Inflammatory macrophage treated with lipopolysaccharide for 4 hours (primary cell): Measurements from ENCODE around the gene DLGAP4.

Experiments used
- DNase-seq: peaks from one replicate; pipeline ENCODE4 v3.0.0-alpha.2; 2020

Gene DLGAP4

DNA sequence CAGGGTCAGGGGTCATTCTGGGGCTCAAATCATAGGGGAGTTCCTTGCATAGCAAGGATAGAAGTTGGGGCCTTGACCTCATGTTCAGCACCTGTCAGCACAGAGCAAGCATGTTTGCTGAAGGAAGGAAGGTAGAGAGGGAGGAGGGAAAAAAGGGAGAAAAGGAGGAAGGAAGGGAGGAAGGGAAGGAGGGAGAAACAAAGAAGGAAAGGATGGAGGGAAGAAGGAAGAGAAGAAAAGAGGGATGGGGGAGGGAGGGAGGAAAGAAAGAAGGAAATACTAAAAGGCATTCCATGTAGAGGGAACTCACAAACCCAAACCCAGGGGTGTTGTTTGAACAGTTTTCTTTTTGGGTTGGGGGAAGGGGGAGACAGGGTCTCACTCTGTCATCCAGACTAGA, 80.1 kb downstream of the DLGAP4 start:
- DNase-seq: no peak

DNA sequence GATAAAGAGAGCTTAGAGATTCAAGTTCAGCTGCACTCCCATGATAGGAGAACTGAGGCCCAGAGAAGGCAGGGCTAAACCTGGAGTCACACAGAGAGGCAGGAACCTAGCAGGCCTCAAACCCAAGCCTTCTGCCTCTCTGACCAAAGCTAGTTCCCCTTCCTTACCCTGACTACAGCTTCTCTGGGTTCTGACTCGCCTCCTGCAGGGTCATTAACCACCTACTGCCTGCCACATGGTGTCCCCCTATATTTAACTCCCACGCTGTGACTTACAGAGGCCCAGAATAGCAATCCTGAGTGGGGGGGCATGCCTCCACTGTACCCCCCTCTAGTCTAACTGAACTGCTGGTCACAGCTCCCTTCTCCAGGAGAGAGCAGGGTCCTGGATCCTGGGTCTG, 84.1 kb downstream of the DLGAP4 start:
- DNase-seq: no peak

DNA sequence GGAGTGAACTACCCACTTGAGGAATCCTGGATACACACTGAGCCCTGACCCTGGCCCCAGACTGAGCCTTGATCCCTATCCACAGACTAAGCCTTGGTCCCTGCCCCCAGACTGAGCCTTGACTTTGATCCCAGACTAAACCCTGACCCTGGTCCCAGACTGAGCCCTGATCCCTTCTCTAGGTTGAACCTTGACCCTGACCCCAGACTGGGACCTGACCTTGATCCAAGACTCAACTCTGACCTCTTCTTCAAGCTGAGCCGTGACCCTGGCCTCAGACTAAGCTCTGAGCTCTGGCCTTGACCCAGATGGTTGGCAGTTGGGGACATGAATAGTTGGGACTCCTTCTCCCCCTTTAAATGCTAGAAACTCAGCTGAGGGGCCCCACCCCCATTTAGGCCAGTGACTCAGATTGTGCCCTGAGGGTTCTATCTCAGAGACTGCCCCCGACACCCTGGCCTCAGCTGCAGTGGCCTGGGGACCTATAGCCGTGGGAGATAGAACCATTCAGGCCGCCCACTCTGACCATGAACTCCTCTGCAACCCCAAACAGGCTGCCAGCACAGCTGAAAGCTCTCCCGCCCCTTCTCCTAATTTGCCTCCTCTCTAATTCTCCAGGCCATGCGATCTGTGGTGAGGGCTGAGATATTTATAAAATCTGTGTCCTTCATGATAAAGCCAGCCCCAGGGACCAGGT, 84.7 kb downstream of the DLGAP4 start:
- no peak for DNase-seq

DNA sequence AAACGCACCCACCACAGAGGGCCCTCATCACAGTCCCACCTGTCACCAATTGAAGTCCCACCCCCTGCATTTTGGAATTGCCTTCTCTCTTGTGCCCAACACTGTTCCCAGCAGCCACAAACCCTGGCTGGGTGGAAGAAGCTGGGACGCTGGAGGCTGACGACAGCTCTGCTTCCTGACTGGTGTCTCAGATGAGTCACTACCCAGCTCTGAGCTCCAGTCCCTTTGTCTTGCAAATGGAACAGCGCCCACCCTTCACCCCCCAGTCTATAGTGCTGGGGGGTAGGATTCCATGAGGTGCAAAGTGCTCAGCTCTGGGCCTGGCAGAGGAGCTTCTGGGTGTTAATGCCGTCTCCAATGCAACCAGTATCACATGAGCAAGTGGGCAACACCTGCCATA, 85.3 kb downstream of the DLGAP4 start:
- DNase-seq: no peak

DNA sequence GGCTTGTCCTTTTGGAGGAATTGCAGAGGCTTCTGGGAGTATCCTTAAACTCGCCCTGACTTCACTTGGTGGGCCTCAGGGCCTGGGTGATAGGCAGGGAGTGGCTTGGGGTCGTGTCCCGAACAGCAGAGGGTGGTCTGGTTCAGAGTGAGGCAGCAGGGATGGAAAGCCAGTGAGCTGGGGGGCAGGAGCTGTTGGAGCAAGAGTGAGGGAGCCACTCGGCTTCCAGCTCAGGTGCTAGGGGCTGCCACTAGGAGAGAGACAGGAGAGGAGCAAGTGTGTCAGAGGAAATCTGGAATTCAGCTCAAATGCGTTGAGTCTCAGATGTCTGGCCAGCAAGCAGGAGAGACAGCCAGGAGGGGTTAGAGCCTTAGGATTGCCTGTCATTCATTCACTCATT, 85.8 kb downstream of the DLGAP4 start:
- no peak for DNase-seq

DNA sequence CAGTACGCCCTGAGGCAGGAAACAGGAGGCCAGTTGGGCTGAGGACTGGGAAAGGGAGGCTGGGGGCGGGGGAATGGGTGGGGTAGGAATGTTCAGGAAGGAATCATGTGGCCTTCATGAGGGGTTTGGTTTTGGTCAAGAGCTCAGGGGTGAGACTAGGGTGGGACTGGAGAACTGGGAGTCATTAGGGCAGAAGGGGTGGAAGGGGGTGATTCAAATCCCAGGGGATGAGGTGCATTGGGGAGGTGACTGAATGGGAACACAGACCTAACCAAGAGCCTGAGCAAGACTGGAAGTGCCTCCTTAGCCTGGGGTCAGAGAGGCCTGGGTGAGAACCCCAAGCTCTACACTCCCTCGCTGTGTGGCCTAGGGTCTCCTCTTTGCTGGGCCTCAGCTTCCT, 86.8 kb downstream of the DLGAP4 start:
- DNase-seq: no peak

DNA sequence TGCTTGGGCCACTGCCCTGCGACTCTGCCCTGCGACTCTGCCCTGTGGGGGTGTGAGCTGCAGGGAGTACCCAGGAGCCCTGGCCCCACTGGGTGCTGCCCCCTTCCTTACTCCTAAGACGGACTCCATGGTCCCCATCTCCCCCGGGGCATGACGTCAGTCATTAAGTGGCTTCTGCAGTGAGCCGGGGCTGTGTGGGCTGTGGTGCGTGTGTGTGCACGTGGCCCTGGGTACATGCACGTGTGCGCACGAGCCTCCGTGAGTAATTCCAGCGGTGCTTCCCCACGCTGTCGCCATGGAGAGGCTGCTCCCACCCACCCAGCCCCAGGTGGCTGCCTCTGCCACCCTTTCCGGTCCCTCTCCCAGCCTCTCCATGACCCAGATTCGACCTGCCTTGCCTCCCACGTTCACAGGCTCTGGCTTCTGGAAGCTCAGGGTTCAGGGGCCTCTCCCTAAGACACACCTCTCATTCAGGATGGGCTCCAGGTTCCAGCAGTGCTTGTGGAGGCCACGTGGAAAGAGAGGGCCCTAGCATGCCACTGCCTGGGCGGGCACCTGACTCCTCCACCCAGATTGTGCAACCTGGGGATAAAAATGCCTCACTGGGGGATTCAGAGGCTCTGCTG, 88.3 kb downstream of the DLGAP4 start:
- no peak for DNase-seq

DNA sequence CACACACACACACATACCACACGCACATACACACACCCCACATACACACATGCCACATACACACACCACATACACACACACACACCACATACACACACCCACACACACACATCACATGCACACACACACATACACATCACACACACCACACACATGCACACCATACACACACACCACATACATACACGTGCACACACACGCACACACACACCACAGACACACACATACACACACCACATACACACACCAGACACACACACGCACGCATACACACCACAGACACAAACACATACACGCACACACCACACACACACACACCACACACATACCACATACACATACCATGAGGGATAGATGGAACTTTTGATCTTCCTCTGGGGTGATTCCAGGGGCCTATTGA, 90.2 kb downstream of the DLGAP4 start:
- no peak for DNase-seq

DNA sequence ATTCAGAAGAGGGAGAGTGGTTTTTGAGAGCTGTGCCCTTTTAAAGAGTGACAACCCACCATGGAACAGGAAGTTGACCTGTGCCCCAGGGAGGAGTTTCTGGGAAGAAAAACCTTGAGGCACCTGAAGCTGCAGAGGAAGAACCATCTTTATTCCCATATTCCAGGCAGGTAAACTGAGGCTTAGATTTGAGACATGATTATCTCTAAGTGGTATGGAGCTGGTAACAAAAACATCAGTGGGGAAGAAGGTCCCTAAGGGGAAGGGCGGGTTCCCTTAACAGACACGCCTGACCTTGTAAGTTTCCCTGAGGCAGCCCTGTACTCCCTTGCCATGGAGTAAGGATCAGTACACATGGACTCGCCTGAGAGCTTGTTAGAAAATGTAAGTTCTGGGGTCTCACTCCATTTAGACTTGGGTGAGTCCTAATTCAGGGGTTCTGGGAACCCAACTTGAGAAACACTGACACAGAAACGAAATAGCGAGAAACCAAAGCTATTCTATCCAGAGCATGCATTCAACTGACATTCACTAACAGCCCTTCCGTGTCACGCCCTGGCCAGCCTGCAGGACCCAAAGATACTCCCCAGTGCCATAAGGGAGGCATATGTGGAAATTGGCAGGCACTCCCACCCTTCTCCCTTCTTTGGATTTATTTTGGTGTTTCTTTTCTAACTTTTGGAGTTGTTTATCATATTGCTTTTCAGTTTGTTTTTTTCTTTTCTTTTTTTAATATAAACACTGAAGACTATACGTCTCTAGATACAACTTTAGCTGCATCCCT, 90.9 kb downstream of the DLGAP4 start:
- no peak for DNase-seq

DNA sequence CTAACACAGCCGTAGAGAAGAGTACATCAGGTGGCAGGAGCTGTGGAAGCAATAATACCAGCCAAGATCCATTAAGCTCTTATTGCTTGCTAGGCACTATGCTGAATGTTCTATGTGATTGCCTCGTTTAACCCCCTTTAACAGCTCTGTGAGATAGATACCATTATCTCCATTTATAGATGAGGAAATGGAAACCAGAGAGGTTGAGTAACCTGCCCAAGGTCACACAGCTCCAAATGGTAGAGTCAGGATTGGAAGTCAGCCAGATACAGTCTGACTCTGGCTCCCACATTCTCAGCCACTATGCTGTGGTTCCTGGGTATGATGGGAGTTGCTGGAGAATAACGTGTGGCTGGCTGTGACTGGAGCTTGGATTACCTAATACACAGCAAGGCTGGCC, 92.4 kb downstream of the DLGAP4 start:
- no peak for DNase-seq

DNA sequence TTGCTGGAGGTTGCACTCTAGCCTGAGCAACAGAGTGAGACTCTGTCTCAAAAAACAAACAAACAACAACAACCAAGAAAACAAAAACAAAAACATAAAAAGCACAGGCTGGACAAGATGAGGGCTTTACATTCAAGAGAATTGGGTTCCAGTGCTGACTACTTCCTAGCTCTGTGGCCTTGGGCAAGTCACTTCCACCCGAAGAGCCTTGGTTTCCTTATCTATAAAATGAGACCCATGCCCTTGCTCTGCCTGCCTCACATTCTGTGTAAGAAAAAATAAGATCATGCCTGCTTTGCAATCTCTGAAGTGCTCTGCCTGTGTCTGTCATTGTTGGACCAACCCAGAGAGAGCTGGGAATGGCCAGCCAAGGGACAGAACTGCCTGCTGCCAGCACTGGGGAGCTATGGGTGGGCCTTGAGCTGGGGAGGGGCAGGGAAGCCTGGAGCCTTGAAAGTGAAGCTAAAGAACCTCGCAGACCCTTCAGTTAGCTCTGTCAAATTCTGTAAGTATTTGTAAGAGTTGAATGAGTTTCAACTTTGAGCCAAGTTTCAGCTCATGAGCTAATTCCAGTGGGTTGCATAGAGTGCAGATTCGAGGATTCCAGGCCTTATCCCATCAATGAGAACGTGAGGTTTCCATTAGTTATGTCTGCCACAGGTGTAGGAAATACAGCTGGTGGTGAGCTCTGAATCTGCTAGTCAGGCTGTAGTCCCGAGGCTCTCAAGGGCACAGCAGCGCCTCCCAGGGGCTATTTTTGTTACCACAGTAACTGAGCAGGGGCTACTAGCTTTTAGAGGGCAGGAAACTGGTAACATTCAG, 93.2 kb downstream of the DLGAP4 start:
- peak; percentile 27 for DNase-seq

DNA sequence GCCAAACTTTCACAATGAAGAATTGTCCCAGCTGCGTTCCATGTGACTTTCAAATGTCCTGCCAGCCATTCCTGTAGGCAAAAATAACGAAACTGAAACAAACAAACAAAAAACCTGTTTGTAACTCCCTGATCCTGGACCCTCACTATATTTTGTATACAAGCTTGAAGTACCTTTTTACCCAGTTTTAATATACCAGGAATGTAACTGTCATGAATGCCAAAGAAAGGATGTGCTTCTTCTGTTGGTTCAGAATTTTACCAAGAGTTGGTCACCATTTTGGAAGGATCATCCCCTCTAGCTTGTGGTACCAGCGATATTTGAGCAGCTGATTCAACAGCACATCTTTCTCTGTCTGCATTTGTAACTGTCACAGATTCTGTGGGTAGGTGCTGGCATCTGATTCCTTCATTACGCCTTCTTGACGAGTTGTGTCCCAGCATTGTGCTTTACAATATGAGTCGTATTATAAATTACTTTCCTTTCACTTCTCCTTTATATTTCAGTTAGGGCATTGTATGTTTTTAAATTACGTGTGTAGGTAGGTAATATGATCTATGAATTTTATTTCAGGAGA, 93.9 kb downstream of the DLGAP4 start:
- no peak for DNase-seq

DNA sequence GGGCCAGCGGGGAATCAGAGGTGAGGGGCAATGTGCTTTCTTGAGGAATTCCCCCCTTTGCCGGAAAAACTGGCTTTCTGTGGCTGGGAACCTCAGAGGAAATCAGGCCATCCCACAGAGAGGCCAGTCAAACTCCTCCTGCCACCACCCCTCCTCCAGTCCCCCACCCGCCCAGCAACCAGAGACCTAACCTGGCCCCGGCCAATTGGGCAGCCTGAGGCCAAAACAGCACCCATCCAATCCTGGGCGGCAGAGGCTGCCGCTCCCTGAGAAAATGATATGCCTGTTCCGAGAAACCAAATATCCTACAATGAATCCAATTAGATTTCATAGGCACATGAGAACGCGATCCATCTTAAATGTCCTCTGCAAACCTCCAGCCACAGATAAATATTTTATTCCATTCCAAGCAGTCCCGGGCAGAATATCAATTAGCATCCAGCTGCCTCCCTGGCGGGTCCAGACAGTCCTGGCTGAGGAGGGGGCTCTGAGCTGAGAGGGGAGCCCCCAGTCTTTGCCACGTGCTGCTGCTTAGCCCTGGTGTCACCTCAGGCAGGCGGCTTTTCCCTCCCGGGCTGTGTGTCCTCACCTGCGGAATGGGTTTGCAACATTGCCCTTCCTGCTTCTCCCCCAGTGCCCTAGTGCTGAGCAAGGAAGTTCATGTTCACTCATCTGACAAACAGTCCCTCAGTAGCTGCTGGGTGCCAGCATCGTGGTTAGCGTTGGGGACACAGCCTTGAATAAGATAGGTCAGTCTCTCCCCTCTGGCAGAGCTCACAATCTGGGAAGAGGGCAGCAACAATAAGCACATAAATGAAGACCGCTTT, 95.0 kb downstream of the DLGAP4 start:
- DNase-seq: no peak

DNA sequence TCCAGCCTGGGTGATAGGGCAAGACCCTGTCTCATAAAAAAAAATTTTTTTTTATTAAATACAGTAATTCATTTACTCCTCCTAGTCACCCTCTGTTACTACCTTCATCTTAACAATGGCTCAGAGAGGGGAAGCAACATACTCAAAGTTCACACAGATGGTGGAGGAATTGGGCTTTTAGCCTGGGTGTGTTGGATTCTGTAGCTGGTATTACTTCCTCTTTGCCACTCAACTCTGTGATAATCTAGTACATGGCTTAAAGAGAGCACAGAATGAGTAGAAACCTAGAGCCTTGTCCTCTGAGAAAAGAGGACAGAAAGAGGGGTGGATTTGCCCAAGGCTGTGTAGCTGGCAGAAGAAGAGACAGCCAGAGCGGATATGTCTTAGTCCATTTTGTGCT, 96.6 kb downstream of the DLGAP4 start:
- no peak for DNase-seq

DNA sequence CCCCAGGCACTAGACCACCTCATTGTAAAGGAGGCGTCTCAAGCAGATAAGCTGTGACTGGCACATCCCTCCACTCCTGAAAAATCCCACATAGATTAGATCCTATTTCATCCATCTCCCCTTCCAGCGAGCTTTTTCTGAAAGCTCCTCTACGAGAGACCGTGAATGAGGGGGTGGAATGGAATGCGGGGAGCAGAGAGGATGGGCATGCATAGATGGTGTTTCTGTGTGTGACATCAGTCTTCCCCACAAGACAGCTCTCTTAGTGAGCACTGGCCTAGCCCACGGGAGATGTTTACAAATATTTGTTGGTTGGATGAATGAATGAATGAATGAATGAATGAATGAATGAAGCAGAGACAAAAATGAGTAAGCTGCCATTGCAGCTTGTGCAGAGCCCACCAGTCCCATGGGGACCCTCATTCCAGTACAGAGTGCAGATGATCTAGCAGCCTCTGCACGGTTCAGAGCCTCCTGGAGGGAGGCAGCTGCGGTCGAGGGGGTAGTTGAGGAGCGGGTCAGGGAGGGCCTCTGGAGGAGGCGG, 98.4 kb downstream of the DLGAP4 start:
- DNase-seq: no peak

DNA sequence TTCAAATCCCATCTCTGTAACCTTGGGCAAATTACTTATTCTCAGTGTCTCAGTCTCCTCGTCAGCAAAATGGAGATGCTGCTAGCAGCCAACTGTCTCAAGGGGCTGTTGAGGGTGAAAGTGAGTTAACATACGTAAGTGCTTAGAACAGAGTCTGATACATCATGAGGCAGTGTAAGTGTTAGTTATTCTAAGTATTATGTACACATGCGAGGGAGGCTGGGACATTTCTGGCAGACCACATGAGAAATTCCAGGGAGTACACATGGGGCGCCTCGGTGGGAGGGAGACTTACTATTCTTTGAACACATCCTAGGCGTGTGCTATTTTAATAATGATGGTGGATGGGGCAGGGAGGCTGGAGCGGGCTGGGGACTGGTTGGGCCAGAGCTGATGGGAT, 99.1 kb downstream of the DLGAP4 start:
- DNase-seq: no peak

DNA sequence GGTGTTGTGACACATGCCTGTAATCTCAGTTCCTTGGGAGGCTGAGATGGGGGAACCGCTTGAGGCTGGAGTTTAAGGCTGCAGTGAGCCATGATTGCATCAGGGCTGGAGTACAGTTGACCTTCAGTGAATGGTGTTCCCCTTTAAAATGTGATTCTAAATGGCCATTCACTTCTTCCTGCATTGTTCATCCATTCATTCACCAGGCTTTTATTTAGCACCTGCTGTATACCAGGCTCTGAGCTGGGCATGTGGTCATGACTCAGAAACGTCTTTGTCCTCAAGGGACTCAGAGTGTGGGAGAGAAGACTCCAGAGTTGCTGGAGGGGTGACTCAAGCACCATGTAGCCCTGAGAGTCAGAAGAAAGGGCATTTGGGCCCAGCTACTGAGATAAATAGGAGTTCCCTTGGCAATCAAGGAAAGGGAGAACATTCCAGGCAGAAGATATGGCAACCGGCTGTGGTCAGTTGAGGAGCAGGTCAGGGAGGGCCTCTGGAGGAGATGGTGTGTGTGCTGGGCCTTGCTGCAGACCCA, 101.1 kb downstream of the DLGAP4 start:
- DNase-seq: peak; percentile 5

DNA sequence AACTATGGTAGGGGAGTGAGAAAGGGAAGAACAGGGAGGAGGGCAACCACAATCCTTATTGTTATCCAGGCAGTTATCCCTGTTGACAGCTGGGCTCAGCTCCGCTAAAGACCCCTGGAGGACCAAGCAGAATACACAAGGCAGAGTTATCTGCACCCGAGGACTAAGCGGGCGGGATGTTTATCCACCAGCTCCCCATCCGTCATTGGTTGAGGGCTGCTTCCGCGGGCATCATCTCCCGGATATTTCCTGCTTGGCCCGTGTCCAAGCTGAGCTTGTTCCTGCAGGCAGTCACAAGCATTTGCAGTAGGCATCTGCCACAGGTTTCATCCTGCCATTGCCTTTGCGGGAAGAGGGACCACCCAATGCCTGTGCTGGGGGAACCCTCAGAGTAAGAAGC, 102.1 kb downstream of the DLGAP4 start:
- DNase-seq: no peak

DNA sequence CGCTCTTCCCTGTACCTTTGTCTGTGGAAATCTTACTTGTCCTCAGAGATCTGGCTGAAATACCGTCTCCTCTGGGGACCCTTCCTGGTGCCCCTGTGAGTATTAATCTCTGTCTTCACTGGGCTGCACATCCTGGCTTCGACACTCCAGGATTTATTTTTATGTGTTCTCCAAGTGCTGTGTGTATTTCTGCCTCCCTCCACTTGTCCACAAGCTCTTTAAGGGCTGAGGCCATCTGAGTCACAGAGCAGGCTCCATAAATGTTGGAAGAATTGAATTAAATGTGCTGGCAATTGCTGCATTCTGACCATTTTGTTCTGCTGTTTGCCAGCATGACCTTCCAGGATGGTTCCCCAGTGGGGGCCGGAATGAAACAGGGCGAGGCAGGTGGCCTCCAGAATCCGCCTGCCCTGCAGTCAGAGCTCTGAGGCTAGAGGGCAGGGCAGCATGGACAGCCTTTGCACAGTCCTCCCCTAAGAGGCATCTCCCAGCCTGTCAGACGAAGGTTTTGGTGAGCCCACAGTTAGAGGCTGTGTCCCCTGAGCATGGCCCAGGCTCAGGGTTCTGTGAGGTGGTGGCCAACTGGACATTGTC, 105.8 kb downstream of the DLGAP4 start:
- DNase-seq: no peak

DNA sequence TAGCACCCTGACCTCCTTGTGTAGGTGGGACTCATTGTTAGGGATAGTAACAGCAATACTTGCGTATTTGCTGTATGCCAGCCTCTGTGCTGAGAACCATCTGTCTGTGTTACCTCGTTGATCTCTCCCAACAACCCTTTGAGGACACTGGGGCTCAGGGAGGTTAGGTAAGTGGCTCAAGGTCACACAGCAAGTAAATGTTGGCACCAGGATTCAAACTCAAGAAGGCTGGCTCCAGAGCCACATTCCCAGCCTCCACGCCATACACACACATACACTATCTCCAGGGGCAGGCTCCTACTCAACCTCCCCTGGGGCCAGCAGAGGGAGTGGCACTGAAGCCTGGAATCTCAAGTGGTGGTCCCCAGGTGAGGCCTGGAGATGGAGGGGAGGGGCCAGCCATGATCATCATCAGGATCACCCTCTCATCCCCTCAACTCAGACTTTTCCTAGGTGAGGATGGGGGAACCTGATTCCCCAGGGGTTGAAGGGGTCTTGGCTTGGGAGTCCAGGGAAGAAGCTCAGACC, 109.4 kb downstream of the DLGAP4 start:
- no peak for DNase-seq

DNA sequence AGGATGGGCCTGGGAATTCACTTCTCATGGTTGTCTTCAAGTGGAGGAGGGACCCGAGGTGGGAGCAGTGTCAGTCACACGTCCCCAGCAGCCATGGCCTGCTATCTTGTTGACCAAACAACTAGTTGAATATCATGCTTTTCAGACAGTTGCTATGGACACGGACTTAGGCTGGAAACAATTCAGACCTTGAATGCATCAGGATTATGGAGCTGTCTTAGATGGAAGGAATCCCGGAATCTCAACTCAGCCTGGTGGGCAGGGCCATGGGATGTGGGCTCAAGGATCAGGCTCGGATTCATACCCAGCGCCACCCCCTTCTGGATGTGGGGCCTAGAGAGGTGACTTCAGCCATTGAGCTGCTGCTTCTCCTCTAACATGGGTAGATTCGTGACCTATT, 112.6 kb downstream of the DLGAP4 start:
- DNase-seq: no peak
